GM23248 (cell line): Measurements from ENCODE around the gene C7orf25. TPM values are rescaled to one million over a fixed set of nuclear protein-coding genes. Genes with fewer than 3 reads are reported as not detected.
A peak's percentile ranks its signal among the peaks of the same experiment; 100 is the strongest.

ENCODE experiments used
- DNase-seq: peaks from one replicate; pipeline ENCODE4 v3.0.0-alpha.2; 2015
- H2AFZ ChIP-seq: fragments of 200-600 bp; sonication (generic); 2 replicates; pipeline ENCODE4 v1.6.1; 2016; ENCODE audit warnings: antibody characterized with exemption
- H3F3A ChIP-seq: fragments of 200-600 bp; sonication (generic); 2 replicates; pipeline ENCODE4 v1.6.1; 2016; ENCODE audit warnings: mild to moderate bottlenecking, antibody characterized with exemption, mixed run types; ENCODE audit not compliant: insufficient read depth
- H3K27ac ChIP-seq: fragments of 200-600 bp; sonication (generic); 2 replicates; pipeline ENCODE4 v1.5.1; 2016; ENCODE audit warnings: mild to moderate bottlenecking
- H3K27me3 ChIP-seq: fragments of 200-600 bp; sonication (generic); replicated peaks from 2 replicates; pipeline ENCODE4 v1.6.1; 2016; ENCODE audit warnings: mild to moderate bottlenecking; ENCODE audit not compliant: insufficient read depth
- H3K36me3 ChIP-seq: fragments of 200-600 bp; sonication (generic); 2 replicates; pipeline ENCODE4 v1.6.1; 2016; ENCODE audit warnings: low read depth, mild to moderate bottlenecking
- H3K4me1 ChIP-seq: fragments of 200-600 bp; sonication (generic); 2 replicates; pipeline ENCODE4 v1.6.1; 2016; ENCODE audit warnings: mild to moderate bottlenecking; ENCODE audit not compliant: insufficient read depth
- H3K4me2 ChIP-seq: fragments of 200-600 bp; sonication (generic); one replicate; pipeline ENCODE4 v1.6.1; 2016; ENCODE audit warnings: mild to moderate bottlenecking; ENCODE audit not compliant: unreplicated experiment
- H3K4me3 ChIP-seq: fragments of 200-600 bp; sonication (generic); 2 replicates; pipeline ENCODE4 v1.5.1; 2016; ENCODE audit warnings: mild to moderate bottlenecking
- H3K79me2 ChIP-seq: fragments of 200-600 bp; sonication (generic); 2 replicates; pipeline ENCODE4 v1.6.1; 2016; ENCODE audit warnings: mild to moderate bottlenecking; ENCODE audit not compliant: insufficient read depth
- H3K9ac ChIP-seq: fragments of 200-600 bp; sonication (generic); 2 replicates; pipeline ENCODE4 v1.6.1; 2016; ENCODE audit warnings: mild to moderate bottlenecking
- H3K9me2 ChIP-seq: fragments of 200-600 bp; sonication (generic); 2 replicates; pipeline ENCODE4 v1.6.1; 2016; ENCODE audit warnings: mixed run types, mild to moderate bottlenecking, moderate library complexity; ENCODE audit not compliant: insufficient read depth
- H3K9me3 ChIP-seq: fragments of 200-600 bp; sonication (generic); one replicate; pipeline ENCODE4 v1.6.1; 2017; ENCODE audit warnings: low read depth
- H4K20me1 ChIP-seq: fragments of 200-600 bp; sonication (generic); 2 replicates; pipeline ENCODE4 v1.6.0; 2016; ENCODE audit not compliant: insufficient read depth
- EZH2 ChIP-seq: fragments of 200-600 bp; sonication (generic); IDR thresholded peaks from 2 replicates; pipeline ENCODE4 v1.6.1; 2018; ENCODE audit warnings: antibody characterized with exemption, mild to moderate bottlenecking; ENCODE audit not compliant: insufficient read depth, poor library complexity, severe bottlenecking
- EZH2phosphoT487 ChIP-seq: fragments of 200-600 bp; sonication (generic); IDR thresholded peaks from 2 replicates; pipeline ENCODE4 v1.6.1; 2018; ENCODE audit warnings: antibody characterized with exemption, moderate library complexity, mild to moderate bottlenecking, low read depth; ENCODE audit not compliant: insufficient read depth
- WGBS, 2 experiments: methylation state at CpG; one replicate each; pipeline ENCODE4 v1.1.6; 2015 to 2017; ENCODE audit warnings: low lambda C conversion rate in 2 of 2, low coverage in 1 of 2; ENCODE audit errors: missing lambda C conversion rate in 2 of 2; 5-methylcytosine and 5-hydroxymethylcytosine counted together
- in situ Hi-C: fragments of 300-500 bp; cut with MboI; formaldehyde crosslinking; loops from 2 replicates; pipeline ENCODE4 v1.15.0; 2020
- polyA plus RNA-seq: library from polyadenylated mRNA; unstranded; fragments of >200 nt; fragmentation: Nextera tagmentation; extraction: Ambion mirVana; gene quantifications from 2 replicates; pipeline ENCODE4 v1.2.1, GENCODE V29; 2016
- total RNA-seq: library from RNA; depleted of rRNA; stranded (reverse); fragments of >200 nt; shearing (Covaris generic); gene quantifications from 2 replicates; pipeline ENCODE4 v1.2.3, GENCODE V29; 2014

The C7orf25 gene
- total and polyA plus RNA-seq, 2 experiments from 2014 or later = 4.2 to 19.3 TPM

DNA sequence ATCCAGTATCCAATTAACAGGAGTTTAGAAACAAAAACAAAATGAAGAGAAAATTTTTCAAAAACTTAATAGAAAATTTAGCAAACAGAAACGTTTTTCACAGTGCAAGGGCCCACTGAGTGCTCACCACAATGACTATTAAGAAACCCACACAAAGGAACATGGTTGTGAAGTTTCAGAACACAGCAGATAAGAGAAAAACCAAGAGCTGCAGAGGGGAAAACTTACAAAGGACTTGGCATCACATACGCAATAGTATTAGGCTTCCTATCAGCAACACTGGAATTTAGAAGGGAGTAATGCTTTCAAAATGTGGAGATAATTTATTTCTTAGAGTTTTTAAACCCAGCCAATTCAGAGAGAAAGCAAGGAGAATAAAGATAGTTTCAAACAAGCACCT is 1.7 kb upstream of the C7orf25 start:
- in situ Hi-C loops = no loop called here

DNA sequence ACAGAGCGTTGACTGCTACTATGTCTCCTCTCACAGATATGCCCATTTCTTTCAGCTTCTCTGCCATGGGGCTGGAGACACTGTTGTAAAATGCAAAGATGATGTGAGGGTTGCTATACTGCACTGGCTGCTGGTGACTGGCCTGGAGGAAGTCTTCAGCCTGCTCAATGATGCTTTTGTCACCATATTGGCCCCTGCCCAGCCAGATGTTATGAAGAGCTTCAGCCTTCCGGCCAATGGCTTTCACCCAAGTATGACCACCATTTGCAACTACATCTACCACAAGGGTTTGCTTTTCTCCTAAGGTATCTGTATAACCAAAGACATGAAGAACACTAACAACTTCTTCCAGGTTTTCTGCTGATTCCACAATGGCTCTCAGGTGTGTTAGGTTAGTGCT is 1.6 kb downstream of the C7orf25 start:
- Histone ChIP-seq H3K79me2 (peaks cover 16% of the 10 kb centered on the region; the same call in 1 of the 2 replicates), H2AFZ (no peak overlapping the region), H3K9me2 (no peaks in the 10 kb centered on the region), H3K27me3 (no peaks in the 10 kb centered on the region), H3K4me2 (peak overlapping the region; percentile 74), H3K9me3 (no peaks in the 10 kb centered on the region), H3K9ac (no peak overlapping the region), H3K36me3 (no peaks in the 10 kb centered on the region), H3K4me3 (no peak overlapping the region), H3K4me1 (peaks cover 24% of the 10 kb centered on the region), H3F3A (peaks cover 21% of the 10 kb centered on the region), H4K20me1 (no peaks in the 10 kb centered on the region), H3K27ac (no peak overlapping the region)
- WGBS, 2 experiments = 75 to 82% methylated on average over 2 of the region's 2 CpGs
- no peak for DNase-seq
- TF ChIP-seq EZH2 = no peak
- TF ChIP-seq EZH2phosphoT487 = no peak
- in situ Hi-C loops = no loop called here

More for the DNA sequence above, 1.7 kb upstream of the C7orf25 start:
- no peak overlapping the region for H3K9ac ChIP-seq
- no peaks in the 10 kb centered on the region for H3K27me3 ChIP-seq
- H3K4me2 ChIP-seq = no peak overlapping the region
- DNase-seq = peak; percentile 20
- no peaks in the 10 kb centered on the region for H4K20me1 ChIP-seq
- peaks cover 11% of the 10 kb centered on the region; the same call in 1 of the 2 replicates for H3K36me3 ChIP-seq
- peak overlapping the region; percentile 62; the same call in 1 of the 2 replicates for H3K27ac ChIP-seq
- no peaks in the 10 kb centered on the region for H3K9me2 ChIP-seq
- no peaks in the 10 kb centered on the region for H3K9me3 ChIP-seq
- WGBS, 2 experiments = 50 to 53% methylated on average over 2 of the region's 2 CpGs
- no peak overlapping the region for H3K4me3 ChIP-seq
- TF ChIP-seq EZH2 = no peak
- no peak for TF ChIP-seq EZH2phosphoT487
- H3K79me2 ChIP-seq = peaks cover 16% of the 10 kb centered on the region; the same call in 1 of the 2 replicates
- peaks cover 41% of the 10 kb centered on the region for H3F3A ChIP-seq
- H3K4me1 ChIP-seq = peaks cover 32% of the 10 kb centered on the region
- no peak overlapping the region for H2AFZ ChIP-seq

DNA sequence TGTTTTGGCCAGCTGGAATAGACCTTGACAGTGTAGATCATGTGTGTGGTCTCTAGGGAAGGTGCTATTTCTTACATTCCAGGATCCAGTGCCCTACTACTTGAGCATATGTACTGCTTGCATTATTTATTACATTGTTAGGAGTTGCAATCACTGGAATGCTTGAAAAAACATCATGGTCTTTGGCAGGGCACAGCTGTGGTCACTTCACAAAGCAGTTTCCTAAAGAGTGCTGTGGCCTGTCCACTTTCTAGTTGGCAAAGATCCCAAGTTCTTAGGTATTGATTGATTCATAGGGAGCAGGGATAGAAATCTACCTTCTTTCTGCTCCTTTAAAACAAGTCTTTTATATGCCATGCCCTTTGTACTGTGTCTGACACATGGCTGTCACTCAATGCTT is 4.6 kb downstream of the C7orf25 start:
- Histone ChIP-seq H3K79me2 (peaks cover 16% of the 10 kb centered on the region; the same call in 1 of the 2 replicates), H3K4me1 (peaks cover 1% of the 10 kb centered on the region; the same call in 1 of the 2 replicates), H3K27ac (no peak overlapping the region), H2AFZ (no peak overlapping the region), H3K4me3 (no peak overlapping the region), H3K36me3 (no peaks in the 10 kb centered on the region), H4K20me1 (no peaks in the 10 kb centered on the region), H3K9me2 (no peaks in the 10 kb centered on the region), H3K27me3 (no peaks in the 10 kb centered on the region), H3K9ac (no peak overlapping the region), H3K4me2 (no peak overlapping the region), H3K9me3 (no peaks in the 10 kb centered on the region), H3F3A (no peaks in the 10 kb centered on the region)
- in situ Hi-C loops = no loop called here
- no peak for DNase-seq
- TF ChIP-seq EZH2phosphoT487 (no peak), EZH2 (no peak)

DNA sequence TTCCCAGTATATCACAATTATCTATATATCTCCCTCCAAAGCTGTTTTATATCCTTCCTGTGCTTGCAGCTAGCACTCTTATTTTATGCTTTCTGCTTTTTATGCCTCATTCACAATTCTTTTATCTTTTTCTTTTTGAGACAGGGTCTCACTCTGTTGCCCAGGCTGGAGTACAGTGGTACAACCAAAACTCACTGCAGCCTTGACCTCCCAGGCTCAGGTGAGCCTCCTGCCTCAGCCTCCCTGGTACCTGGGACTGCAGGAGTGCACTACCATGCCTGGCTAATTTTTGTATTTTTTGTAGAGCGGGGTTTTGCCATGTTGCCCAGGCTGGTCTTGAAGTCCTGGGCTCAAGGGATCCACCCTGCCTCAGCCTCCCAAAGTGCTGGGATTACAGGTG is 5.7 kb downstream of the C7orf25 start:
- Histone ChIP-seq H3K79me2 (peaks cover 16% of the 10 kb centered on the region; the same call in 1 of the 2 replicates), H3K27me3 (no peaks in the 10 kb centered on the region), H3K9me2 (no peaks in the 10 kb centered on the region), H3F3A (no peaks in the 10 kb centered on the region), H3K27ac (no peak overlapping the region), H3K9me3 (no peaks in the 10 kb centered on the region), H3K9ac (no peak overlapping the region), H3K4me2 (no peak overlapping the region), H2AFZ (no peak overlapping the region), H3K4me3 (no peak overlapping the region), H3K4me1 (no peaks in the 10 kb centered on the region), H4K20me1 (no peaks in the 10 kb centered on the region), H3K36me3 (no peaks in the 10 kb centered on the region)
- DNase-seq = no peak
- TF ChIP-seq EZH2 (no peak), EZH2phosphoT487 (no peak)
- in situ Hi-C loops = no loop called here
- WGBS, 2 experiments = 89 to 100% methylated on average over 1 of the region's 1 CpG

DNA sequence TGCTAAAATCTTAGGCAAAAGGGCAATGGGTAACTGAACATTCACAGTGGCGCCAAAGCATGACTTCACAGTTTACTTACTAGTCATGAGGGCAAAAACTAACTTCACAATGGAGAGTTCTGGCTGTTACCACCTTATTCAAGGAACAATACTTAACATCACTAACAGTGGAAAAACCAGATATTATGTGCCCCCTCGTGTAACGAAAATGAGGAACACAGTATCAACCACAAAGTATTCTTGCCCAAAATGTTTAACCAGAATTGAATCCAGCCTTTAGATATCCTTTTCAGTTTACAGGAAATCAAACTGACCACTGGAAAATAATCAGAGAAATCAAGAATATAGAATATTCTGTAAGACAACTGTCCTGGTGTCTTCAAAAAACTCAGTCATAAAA is 9.5 kb downstream of the C7orf25 start:
- Histone ChIP-seq H3K9me2 (no peaks in the 10 kb centered on the region), H3K36me3 (no peaks in the 10 kb centered on the region), H3K4me3 (no peak overlapping the region), H4K20me1 (no peaks in the 10 kb centered on the region), H3K4me2 (no peak overlapping the region), H3F3A (no peaks in the 10 kb centered on the region), H3K9me3 (no peaks in the 10 kb centered on the region), H3K27me3 (no peaks in the 10 kb centered on the region), H3K79me2 (no peaks in the 10 kb centered on the region), H3K4me1 (no peaks in the 10 kb centered on the region), H2AFZ (no peak overlapping the region), H3K9ac (no peak overlapping the region), H3K27ac (no peak overlapping the region)
- in situ Hi-C loops = no loop called here
- 75 to 85% methylated on average over 3 of the region's 3 CpGs for WGBS, 2 experiments
- DNase-seq = no peak
- TF ChIP-seq EZH2phosphoT487 (no peak), EZH2 (no peak)
